Stimulated activated naive B cell treated with anti-CD40 and anti-IgM and Interleukin-4, amounts not matched to agents 10 μg/mL and 1 μg/mL and 100 μg/mL, for 72 hours (primary cell): ENCODE results near the gene RNF13.
"Not testable (repeated sequence)": the region's sequence is repeated elsewhere in the genome, so short reads cannot be mapped to it uniquely, and the experiment has no call there.

ENCODE experiments used
- ATAC-seq, 2 donors: fragments of 150-1000 bp; cut with Tn5 transposase; replicated peaks; 2 replicates each; pipeline ENCODE4 v1.10.0; 2021; ENCODE audit warnings: moderate library complexity in 1 of 2
- DNase-seq: peaks from one replicate; pipeline ENCODE4 v3.0.0; 2021
- H3K27ac Mint-ChIP-seq: one replicate; pipeline ENCODE4 v1.8.0; 2022; ENCODE audit warnings: mild to moderate bottlenecking, mixed read lengths
- H3K27me3 Mint-ChIP-seq, 2 donors: one replicate each; pipeline ENCODE4 v1.8.0; 2022; ENCODE audit warnings: mixed read lengths in 2 of 2
- H3K36me3 Mint-ChIP-seq, 2 donors: one replicate each; pipeline ENCODE4 v1.8.0; 2022; ENCODE audit warnings: mixed read lengths in 2 of 2, mild to moderate bottlenecking in 1 of 2
- H3K4me1 Mint-ChIP-seq, 2 donors: one replicate each; pipeline ENCODE4 v1.8.0; 2022; ENCODE audit warnings: mixed read lengths in 2 of 2, mild to moderate bottlenecking in 1 of 2
- H3K4me3 Mint-ChIP-seq, 2 donors: one replicate each; pipeline ENCODE4 v1.8.0; 2022; ENCODE audit warnings: mild to moderate bottlenecking in 2 of 2, mixed read lengths in 2 of 2, moderate library complexity in 1 of 2
- H3K9me3 Mint-ChIP-seq, 2 donors: one replicate each; pipeline ENCODE4 v1.8.0; 2022; ENCODE audit warnings: mixed read lengths in 2 of 2, mild to moderate bottlenecking in 1 of 2

The RNF13 gene

DNA sequence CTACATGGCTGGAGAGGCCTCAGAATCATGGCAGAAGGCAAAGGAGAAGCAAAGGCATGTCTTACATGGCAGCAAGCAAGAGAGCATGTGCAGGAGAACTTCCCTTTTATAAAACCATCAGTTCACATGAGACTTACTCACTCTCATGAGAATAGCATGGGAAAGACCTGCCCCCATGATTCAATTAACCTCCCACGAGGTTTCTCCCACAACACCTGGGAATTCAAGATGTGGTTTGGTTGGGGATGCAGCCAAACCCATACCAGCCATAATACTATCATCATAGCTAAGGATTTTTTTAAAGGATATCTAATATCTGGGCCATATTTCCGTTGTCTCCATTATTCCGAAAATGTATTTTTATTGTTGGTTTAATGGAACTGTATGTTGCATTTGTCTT, 26.5 kb downstream of the RNF13 start:
- H3K27me3 Mint-ChIP-seq, H3K4me3 Mint-ChIP-seq, H3K27ac Mint-ChIP-seq, DNase-seq, ATAC-seq: not testable (repeated sequence)
- H3K36me3 Mint-ChIP-seq: peaks cover 33 to 45% of the 10 kb centered on the region in 2 donors
- peaks cover 17 to 40% of the 10 kb centered on the region in 2 donors for H3K4me1 Mint-ChIP-seq
- H3K9me3 Mint-ChIP-seq: peaks cover 12 to 15% of the 10 kb centered on the region in 2 donors

DNA sequence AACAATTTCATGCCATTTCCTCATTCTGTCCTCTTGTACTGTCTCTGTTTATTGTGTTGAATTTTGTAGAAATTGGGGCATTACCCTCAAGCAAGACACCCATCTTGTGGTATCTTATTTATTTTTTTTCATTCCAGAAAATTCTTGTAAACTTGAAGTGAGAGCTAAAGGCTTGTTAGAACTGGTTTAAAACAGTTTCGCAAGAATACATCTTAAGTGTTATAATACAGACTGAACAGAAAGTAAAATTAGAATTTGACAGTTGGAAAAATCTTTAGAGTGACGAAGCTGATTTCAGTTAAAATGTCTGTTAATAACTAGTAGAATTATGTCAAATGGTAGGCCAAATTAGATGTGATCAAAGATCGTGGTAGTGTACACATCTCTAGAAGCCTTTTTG, 26.9 kb downstream of the RNF13 start:
- no peak overlapping the region for H3K4me3 Mint-ChIP-seq
- DNase-seq (no peak), ATAC-seq (no peak)
- no peak overlapping the region for H3K27ac Mint-ChIP-seq
- H3K36me3 Mint-ChIP-seq: peaks cover 28 to 41% of the 10 kb centered on the region in 2 donors
- peaks cover 10 to 11% of the 10 kb centered on the region in 2 donors for H3K9me3 Mint-ChIP-seq
- no peaks in the 10 kb centered on the region for H3K27me3 Mint-ChIP-seq
- H3K4me1 Mint-ChIP-seq: peaks cover 20 to 44% of the 10 kb centered on the region in 2 donors

DNA sequence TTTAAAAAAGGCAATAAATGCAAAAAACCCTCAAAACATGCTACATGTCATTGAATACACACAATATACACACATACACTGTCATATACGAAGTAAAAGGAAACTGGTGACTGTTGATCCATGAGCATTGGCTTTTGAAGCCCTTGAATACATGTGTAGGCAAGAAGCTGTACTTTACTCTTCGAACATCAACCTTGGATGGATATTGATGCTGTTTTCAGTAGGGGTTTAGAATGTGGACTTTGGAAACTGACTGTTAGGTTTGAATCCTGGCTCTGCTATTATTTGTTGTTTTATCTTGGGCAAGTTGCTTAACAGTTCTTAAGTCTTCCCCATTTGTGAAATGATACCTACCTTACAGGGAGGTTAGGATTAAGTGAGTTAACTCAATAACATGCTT, 30.5 kb downstream of the RNF13 start:
- peaks cover 30 to 38% of the 10 kb centered on the region in 2 donors for H3K36me3 Mint-ChIP-seq
- H3K4me1 Mint-ChIP-seq: peaks cover 24 to 64% of the 10 kb centered on the region in 2 donors
- no peak for ATAC-seq
- H3K4me3 Mint-ChIP-seq: no peak overlapping the region
- H3K27ac Mint-ChIP-seq: no peak overlapping the region
- H3K9me3 Mint-ChIP-seq: peaks cover 3 to 4% of the 10 kb centered on the region in 2 donors
- H3K27me3 Mint-ChIP-seq: no peaks in the 10 kb centered on the region
- DNase-seq: no peak

DNA sequence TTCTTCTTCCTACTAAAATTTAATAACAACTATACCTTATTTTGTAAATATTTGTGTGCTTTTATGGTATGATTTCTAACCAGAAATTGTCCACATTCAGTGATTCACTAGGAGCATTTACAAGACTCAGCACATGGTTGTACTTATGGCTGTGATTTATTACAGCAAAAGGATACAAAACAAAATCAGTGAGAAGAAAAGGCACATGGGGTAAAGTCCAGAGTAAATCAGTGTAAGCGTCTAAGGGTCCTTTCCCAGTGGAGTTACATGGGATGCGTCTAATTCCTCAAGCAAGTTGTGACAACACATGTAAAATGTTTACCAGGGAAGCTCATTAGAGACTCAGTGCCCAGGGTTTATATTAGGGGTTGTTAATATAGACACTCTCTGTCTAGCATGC, 31.1 kb downstream of the RNF13 start:
- no peak overlapping the region for H3K27ac Mint-ChIP-seq
- H3K4me1 Mint-ChIP-seq: peaks cover 26 to 67% of the 10 kb centered on the region in 2 donors
- peaks cover 33 to 41% of the 10 kb centered on the region in 2 donors for H3K36me3 Mint-ChIP-seq
- no peaks in the 10 kb centered on the region for H3K27me3 Mint-ChIP-seq
- ATAC-seq (no peak), DNase-seq (no peak)
- H3K4me3 Mint-ChIP-seq: no peak overlapping the region
- H3K9me3 Mint-ChIP-seq: peaks cover 3 to 4% of the 10 kb centered on the region in 2 donors

DNA sequence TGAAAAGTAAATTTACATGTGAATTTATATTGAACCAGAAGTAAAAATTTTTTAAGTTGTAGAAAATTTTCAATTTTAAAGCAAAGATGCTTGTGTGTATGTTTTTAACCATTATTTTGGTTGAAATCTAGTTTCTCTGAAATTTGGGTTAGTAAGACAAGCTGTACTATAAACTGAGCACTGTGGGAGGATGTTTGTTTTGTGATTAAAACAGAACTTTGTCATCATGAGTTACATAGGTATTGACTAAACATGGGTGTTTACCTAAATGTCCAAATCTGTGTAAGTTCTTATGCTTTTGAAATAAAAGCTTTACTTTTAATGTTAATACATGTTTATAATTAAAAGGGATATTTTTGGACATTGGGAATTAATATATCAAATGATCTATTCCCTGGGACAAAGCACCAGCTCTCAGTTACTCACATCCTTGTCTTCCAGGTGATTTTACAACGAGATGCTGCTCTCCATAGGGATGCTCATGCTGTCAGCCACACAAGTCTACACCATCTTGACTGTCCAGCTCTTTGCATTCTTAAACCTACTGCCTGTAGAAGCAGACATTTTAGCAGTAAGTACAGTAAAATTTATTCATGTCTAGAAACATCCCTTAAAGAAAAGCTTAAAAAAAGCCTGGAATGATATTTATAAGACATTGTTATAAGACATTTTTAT, 32.7 kb downstream of the RNF13 start:
- Mint-ChIP-seq H3K4me3 (no peak overlapping the region), H3K9me3 (peaks cover 0 to 3% of the 10 kb centered on the region in 2 donors), H3K27ac (no peak overlapping the region), H3K27me3 (no peaks in the 10 kb centered on the region), H3K4me1 (peaks cover 19 to 55% of the 10 kb centered on the region in 2 donors), H3K36me3 (peaks cover 25 to 37% of the 10 kb centered on the region in 2 donors)
- ATAC-seq (no peak), DNase-seq (no peak)

DNA sequence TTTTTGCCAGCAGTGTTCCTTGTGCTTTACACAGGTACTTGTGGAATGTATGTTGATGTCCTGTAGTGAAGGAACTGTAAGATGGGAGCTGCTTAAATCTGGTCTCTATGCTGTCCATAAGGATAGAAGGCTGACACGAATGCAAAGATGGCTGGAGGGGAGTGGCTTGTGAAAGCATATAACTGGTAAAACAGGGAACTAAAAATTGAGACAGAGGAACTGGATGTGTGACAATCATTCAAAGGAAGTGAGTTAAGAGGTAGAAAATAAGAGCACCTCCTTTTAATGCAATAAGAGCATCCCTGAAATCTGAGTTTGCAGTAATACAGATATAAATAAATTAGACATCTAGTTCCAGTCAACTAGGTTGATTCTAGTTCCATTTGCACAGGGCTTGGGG, 35.2 kb downstream of the RNF13 start:
- DNase-seq: no peak
- no peak overlapping the region for H3K27ac Mint-ChIP-seq
- H3K36me3 Mint-ChIP-seq: peaks cover 24 to 38% of the 10 kb centered on the region in 2 donors
- no peak overlapping the region for H3K4me3 Mint-ChIP-seq
- peaks cover 10 to 38% of the 10 kb centered on the region in 2 donors for H3K4me1 Mint-ChIP-seq
- peaks cover 0 to 3% of the 10 kb centered on the region in 2 donors for H3K9me3 Mint-ChIP-seq
- H3K27me3 Mint-ChIP-seq: no peaks in the 10 kb centered on the region
- ATAC-seq: peak; percentile 42 to 49

DNA sequence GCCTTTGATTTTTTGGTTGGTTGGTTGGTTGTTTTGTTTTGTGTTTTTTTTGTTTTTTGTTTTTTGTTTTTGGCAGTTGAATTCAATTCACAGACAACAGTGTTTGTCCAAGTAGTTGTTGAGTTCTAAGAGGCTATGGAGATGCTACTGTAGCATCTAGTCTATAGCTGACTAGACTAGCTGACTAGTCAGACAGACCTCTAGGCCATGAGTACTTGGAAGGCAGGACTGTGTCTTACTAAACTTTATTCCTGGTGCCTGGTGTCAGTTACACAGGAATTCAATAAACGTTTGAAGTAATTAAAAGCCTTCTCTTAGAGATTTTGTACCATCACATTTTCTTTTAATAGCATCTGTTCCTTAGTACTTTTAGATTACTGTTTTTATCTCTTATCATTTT, 35.7 kb downstream of the RNF13 start:
- H3K4me3 Mint-ChIP-seq: no peak overlapping the region
- H3K27me3 Mint-ChIP-seq: no peaks in the 10 kb centered on the region
- peaks cover 24 to 39% of the 10 kb centered on the region in 2 donors for H3K36me3 Mint-ChIP-seq
- DNase-seq (no peak), ATAC-seq (no peak)
- no peak overlapping the region for H3K27ac Mint-ChIP-seq
- H3K9me3 Mint-ChIP-seq: peaks cover 0 to 3% of the 10 kb centered on the region in 2 donors
- peaks cover 10 to 34% of the 10 kb centered on the region in 2 donors for H3K4me1 Mint-ChIP-seq

DNA sequence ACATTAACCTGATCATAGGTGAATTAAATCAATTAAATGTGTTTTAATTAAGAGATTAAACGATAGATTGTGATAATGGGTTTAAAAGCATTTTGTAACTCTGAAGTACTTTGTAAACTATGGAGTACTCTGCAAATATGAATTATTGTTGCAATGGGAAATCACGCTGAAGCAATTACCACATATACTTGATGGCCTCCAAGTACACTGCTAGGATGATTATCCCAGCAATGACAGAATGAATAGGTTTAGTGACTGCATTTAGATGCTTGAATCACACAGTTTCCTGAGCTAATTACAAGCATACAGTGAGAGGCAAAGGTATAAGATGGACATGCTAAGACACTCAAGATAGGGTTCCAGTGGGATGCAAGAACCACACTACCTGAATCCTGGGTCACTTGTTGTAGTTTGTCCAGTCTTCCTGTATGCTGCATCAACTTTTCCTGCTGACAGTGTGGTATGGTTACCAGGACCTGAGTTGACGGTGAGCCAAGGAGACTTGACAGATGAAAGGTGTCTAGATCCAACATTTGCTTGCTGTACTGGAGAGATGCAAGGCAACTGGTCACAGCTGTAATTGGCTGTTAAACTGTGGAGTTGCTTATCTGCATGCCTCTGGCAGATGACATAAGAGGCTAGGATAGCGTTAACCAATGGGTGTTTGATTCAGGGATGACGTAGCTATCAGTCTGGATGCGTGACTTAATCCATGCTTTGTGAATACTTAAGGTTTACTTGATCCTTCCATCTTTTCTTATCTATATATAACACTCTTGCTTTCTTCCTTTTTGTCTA, 38.0 kb downstream of the RNF13 start:
- peaks cover 7 to 19% of the 10 kb centered on the region in 2 donors for H3K4me1 Mint-ChIP-seq
- H3K9me3 Mint-ChIP-seq: peaks cover 1 to 3% of the 10 kb centered on the region in 2 donors
- peaks cover 28 to 50% of the 10 kb centered on the region in 2 donors for H3K36me3 Mint-ChIP-seq
- no peak overlapping the region for H3K27ac Mint-ChIP-seq
- no peak for DNase-seq
- H3K27me3 Mint-ChIP-seq: no peaks in the 10 kb centered on the region
- no peak overlapping the region for H3K4me3 Mint-ChIP-seq
- no peak for ATAC-seq

DNA sequence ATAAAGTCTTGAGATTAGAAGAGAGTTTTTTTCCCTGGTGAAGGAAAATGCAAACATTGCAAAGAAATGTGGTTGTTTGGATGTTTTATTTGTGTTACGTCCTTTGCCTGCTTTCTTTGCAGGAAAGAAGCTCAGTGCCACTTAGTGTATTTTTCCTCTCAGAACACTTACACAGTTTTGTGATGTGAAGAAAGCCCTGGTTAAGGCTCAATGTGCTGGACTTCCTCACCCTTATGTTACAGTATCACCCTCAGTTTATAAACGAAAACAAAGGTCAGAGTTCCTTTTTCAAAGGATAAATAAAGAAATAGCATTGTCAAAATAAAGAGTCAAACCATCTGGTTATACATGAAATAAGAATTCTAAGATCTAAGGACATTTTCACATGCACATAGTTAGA, 45.9 kb downstream of the RNF13 start:
- no peaks in the 10 kb centered on the region for H3K27me3 Mint-ChIP-seq
- H3K36me3 Mint-ChIP-seq: peaks cover 18 to 34% of the 10 kb centered on the region in 2 donors
- DNase-seq: no peak
- peaks cover 0 to 4% of the 10 kb centered on the region in 2 donors for H3K4me1 Mint-ChIP-seq
- peaks cover 0 to 1% of the 10 kb centered on the region in 2 donors for H3K9me3 Mint-ChIP-seq
- no peak overlapping the region for H3K4me3 Mint-ChIP-seq
- no peak overlapping the region for H3K27ac Mint-ChIP-seq
- ATAC-seq: no peak

DNA sequence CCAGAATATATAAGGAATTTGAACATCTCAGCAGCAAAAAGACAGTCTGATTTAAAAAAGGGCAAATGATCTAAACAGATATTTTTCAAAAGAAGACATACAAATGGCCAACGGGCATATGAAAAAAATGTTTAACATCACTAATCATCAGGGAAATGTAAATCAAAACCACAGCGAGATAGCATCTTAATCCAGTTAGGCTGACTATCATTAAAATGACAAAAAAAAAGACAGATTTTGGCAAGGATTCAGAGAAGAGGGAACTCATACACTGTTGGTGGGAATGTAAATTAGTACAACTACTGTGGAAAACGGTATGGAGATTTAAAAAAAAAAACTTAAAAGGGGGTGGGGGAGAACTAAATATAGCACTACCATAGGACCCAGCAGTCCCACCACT, 47.9 kb downstream of the RNF13 start:
- Mint-ChIP-seq H3K4me1 (peaks cover 0 to 8% of the 10 kb centered on the region in 2 donors), H3K27ac (no peak overlapping the region), H3K4me3 (no peak overlapping the region), H3K36me3 (peaks cover 21 to 37% of the 10 kb centered on the region in 2 donors), H3K27me3 (no peaks in the 10 kb centered on the region), H3K9me3 (peaks cover 4 to 5% of the 10 kb centered on the region in 2 donors)
- DNase-seq: no peak
- ATAC-seq: no peak

DNA sequence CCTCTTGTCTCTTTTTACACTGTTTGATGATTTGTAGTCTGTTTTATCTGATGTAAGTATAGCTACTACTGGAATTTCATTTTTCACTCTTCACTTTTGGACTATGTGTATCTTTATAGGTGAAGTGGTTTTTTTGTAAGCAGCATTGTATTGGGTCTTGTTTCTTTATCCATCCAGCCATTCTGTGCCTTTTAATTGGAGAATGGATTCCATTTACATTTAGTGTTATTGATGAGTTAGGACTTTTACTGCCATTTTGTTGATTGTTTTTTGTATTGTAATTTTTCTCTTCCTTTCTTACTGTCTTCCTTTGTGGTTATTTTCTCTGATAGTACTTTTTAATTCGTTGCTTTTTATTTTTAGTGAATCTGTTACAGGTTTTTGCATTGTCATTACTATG, 54.5 kb downstream of the RNF13 start:
- no peak overlapping the region for H3K27ac Mint-ChIP-seq
- H3K4me3 Mint-ChIP-seq: no peak overlapping the region
- H3K9me3 Mint-ChIP-seq: peaks cover 16 to 23% of the 10 kb centered on the region in 2 donors
- peaks cover 44 to 64% of the 10 kb centered on the region in 2 donors for H3K36me3 Mint-ChIP-seq
- DNase-seq (no peak), ATAC-seq (no peak)
- H3K27me3 Mint-ChIP-seq: no peaks in the 10 kb centered on the region
- H3K4me1 Mint-ChIP-seq: peaks cover 16 to 24% of the 10 kb centered on the region in 2 donors

DNA sequence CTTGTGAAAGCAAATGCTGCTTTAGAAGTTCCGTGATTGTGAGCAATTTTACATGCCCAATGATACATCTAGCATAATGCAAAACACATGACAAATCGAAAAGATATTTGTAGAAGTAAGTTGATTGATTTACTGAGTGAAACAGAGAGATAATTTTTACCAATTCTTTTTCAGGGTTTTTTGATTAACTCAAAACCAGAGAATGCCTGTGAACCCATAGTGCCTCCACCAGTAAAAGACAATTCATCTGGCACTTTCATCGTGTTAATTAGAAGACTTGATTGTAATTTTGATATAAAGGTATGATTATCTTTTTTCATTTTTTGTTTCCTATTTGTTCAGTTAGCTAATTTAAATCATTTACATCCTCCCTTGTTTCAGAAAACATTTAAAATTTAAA, 58.8 kb downstream of the RNF13 start:
- no peak overlapping the region for H3K4me3 Mint-ChIP-seq

DNA sequence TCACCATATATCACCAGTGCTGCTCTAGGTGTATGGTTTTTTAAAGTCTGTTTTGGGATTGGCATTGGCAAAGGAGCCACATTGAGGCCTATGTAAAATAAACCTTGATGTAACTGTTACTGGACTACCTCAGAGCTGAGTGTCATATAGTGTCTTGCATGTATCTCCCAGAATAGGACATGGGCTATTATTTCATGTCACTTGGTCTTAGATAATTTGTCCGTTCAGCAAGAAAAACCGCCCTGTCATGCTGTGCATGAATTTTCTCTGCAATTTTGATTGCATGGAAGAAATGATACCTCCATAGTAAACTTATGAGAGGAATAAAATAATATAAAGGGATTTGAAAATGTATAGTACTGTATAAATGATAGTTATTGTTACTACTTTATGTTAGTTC, 59.6 kb downstream of the RNF13 start:
- Mint-ChIP-seq H3K4me1 (peaks cover 12 to 18% of the 10 kb centered on the region in 2 donors), H3K9me3 (peaks cover 8 to 11% of the 10 kb centered on the region in 2 donors), H3K4me3 (no peak overlapping the region), H3K27ac (no peak overlapping the region), H3K27me3 (no peaks in the 10 kb centered on the region), H3K36me3 (peaks cover 25 to 40% of the 10 kb centered on the region in 2 donors)
- DNase-seq: no peak
- no peak for ATAC-seq

More for the DNA sequence above, 58.8 kb downstream of the RNF13 start:
- Mint-ChIP-seq H3K9me3 (peaks cover 11 to 14% of the 10 kb centered on the region in 2 donors), H3K36me3 (peaks cover 31 to 48% of the 10 kb centered on the region in 2 donors), H3K27me3 (no peaks in the 10 kb centered on the region), H3K4me1 (peaks cover 12 to 22% of the 10 kb centered on the region in 2 donors), H3K27ac (no peak overlapping the region)
- DNase-seq (no peak), ATAC-seq (no peak)

DNA sequence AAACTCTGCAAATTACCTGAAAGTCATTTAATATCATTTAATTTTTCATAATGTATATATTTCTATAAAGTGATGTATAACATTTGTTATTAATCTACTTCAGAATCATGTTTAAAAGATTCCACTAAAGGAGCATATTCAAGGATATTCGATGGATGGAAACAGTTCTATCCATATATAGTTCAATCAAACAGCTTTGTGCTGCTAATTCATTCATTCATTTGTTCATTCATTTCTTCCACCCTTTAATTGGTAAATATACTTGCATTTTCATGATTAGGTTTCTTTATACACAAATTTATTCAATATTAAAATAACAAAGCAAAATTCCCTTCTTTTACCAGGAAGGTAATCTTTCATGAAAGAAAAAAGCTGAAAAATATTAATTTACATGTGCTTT, 64.7 kb downstream of the RNF13 start:
- Mint-ChIP-seq H3K27me3 (no peaks in the 10 kb centered on the region), H3K27ac (no peak overlapping the region), H3K4me1 (peaks cover 4 to 11% of the 10 kb centered on the region in 2 donors), H3K36me3 (peaks cover 7 to 14% of the 10 kb centered on the region in 2 donors), H3K4me3 (no peak overlapping the region), H3K9me3 (no peaks in the 10 kb centered on the region)
- ATAC-seq (no peak), DNase-seq (no peak)
